Testis (tissue), 2 donors: ENCODE measurements around the gene TTC22.

ENCODE experiments used
- POLR2A ChIP-seq: fragments of 450-650 bp; IDR thresholded peaks from one replicate; pipeline ENCODE4 v1.6.1; 2017; ENCODE audit warnings: antibody characterized with exemption, mild to moderate bottlenecking, moderate library complexity
- TF ChIP-seq, protein P1 (sequence below), 3 experiments: fragments of 450-650 bp in 2 of 3; fragments of 200-600 bp in 1 of 3; sonication (generic) in 1 of 3; IDR thresholded peaks; one replicate each; pipeline ENCODE4 v1.5.1; 2016 to 2019; ENCODE audit warnings: antibody characterized with exemption in 3 of 3, mild to moderate bottlenecking in 2 of 3, moderate library complexity in 1 of 3

DNA sequence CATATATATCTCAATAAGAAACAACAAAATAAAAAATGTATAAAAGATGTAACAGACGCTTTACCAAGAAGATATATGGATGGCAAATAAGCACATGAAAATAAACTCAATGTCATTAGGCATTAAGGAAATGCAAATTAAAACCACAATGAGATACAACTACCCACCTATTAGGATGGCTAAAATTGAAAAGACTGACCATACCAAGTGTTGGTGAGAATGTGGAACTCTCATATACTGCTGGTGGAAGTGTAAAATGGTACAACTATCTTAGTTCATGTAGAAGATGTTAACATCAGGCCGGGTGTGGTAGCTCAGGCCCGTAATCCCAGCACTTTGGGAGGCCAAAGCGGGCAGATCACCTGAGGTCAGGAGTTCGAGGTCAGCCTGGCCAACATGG lies 42.3 kb upstream of the TTC22 start:
- TF ChIP-seq POLR2A = no peak
- TF ChIP-seq, protein P1, sequence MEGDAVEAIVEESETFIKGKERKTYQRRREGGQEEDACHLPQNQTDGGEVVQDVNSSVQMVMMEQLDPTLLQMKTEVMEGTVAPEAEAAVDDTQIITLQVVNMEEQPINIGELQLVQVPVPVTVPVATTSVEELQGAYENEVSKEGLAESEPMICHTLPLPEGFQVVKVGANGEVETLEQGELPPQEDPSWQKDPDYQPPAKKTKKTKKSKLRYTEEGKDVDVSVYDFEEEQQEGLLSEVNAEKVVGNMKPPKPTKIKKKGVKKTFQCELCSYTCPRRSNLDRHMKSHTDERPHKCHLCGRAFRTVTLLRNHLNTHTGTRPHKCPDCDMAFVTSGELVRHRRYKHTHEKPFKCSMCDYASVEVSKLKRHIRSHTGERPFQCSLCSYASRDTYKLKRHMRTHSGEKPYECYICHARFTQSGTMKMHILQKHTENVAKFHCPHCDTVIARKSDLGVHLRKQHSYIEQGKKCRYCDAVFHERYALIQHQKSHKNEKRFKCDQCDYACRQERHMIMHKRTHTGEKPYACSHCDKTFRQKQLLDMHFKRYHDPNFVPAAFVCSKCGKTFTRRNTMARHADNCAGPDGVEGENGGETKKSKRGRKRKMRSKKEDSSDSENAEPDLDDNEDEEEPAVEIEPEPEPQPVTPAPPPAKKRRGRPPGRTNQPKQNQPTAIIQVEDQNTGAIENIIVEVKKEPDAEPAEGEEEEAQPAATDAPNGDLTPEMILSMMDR (IDR thresholded peaks at IDR 0.05) = no peak
